NCI-H1436 treated with DMSO at 0.1 percent for 48 hours (cell line): ENCODE measurements around the gene HOXB8.

Experiments
- DNase-seq: peaks from one replicate; lab custom pipeline; 2025; lab: John Stamatoyannopoulos, UW

HOXB8 gene

DNA sequence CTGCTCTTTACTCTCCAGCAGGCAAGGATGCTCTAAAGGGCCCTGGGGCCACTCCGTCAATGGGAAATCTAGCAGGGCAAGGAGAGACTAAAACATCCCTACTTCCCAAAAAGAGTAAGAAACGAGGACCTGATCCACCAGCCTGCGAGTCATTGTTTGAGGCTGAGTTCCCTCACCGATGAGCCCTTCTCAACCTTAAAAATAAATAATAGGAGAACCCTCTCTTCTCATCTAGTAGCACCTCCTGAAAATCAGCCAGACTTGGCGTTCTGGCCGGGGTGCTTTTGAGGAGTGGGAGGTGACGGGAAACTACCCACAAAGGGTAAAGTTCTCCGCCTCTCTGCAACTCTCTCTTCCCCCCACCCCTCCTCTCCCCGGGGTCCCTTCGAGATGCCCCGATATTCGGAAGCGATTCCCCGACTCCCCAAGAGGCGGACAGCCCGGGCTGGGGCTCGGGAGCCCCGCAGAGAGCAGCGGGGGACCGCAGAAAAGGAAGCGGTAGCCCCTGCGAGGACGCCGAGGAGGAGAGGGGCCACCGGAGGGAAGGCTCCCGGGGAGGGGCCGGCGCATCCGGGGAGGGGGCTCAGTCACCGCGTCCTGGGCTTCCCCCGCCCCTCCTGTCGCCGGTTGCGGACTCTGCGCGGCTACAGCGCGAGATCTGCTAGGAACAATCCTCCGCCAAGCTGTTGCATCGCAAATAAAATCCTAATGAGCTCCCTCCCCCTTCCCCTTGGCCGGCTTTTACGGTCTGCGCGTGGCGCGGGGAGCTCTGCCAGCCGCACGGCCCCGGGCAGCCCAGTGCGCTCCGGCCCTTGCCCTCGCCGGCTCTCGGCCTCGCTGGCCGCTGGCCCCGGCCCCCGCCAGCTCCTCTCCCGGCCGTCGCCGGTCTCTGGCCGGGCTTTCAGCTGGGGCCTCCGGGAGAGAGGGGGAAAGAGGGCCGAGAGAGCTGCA is 9.7 kb upstream of the HOXB8 start:
- no peak for DNase-seq

DNA sequence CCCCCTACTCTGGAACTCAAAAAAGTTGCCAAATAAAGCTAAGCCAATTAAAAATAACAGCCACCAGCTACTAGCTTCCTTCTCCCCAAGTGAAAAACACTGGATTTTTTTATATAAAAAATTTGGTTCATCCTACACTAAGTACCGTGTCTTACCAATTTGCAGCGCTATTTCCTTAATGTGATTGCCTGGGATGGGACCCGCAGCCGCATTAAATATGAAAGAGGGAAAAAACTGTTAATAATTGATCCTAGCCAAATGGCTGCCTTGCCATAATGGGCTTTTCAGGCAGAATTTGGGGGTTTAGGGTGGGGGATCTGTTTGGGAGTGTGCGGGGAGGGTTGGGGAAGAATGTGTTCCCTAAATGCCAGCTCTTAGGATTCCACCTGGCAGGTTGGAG is 9.0 kb upstream of the HOXB8 start:
- DNase-seq = no peak

DNA sequence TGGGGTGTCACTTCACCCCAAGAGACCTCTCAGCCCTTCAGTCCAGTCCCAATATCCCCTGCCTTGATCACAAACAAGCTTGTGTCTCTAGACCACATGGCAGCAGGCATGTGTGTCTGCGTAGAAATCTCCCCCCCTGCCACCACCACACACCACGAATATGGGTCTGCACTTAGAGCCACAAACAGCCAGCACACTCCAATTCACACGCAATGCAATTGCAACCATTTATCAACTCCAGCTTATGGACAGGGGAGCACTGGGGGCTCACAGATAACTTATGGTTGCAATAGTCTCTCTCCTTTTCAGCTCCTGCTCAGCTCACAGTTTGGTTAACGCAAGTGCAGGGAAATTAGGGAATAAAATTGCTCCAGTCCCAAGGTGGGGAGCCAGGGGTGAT is 8.5 kb upstream of the HOXB8 start:
- DNase-seq = no peak

DNA sequence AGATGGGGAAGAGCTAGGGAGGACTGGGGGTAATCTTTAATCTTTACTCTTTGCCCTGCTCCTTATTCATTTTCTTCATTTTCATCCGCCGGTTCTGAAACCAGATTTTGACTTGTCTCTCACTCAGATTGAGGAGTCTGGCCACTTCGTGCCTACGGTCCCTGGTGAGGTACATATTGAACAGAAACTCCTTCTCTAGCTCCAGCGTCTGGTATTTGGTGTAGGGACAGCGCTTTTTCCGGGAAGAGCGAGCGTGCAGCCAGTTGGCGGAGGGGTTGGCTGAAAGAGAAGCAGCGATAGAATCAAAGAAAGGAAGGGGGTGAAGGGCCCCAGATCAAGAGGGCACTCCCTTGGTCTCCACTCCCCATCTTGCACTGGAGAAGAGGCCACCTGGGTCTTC is 7.8 kb upstream of the HOXB8 start:
- no peak for DNase-seq

DNA sequence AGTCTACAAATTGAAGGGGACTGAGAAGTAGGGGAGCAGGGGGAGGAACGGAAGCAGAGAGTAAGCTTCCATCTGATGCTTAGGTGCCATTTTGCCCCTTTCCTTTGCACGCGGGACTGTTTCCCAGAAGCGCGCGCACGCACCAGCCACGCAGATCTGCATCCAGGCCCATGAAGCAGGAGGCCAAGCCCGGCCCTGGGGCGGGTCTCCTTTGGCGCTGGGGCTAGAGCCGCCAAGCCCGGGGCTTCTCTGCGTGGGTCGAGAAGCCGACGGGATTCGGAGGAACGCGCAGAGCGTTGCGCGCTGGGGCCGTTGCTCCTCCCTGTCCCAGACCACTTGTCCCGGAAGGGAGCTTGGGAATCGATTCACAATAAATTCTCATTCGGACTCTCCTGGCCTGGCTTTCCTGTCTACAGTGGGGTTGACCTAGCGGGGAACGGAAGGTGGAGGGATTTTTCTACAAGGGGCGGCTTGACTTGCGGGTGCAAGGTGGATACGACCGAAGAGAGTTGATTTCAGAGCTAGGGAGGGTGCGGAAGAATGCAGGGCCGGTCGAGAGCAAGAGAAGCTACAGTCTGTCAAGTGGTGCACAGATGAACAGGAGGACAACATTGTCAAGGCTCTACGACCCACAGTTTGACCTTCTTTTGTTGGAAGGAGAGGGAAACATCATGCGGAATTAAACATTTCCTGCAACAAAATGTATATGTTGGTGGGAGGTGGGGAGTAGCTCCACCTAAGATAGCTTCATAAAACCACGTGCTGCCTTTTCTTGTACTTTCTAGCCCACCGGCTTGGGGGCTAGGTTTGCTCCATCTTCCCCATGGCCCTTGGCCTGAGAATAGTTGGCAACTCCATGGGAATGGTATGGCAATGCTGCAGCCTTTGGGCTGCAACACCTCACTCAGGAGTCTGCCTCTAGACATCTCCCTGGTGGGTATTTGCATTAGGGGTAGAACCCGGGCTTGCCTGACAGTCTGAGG is 6.6 kb upstream of the HOXB8 start:
- no peak for DNase-seq

DNA sequence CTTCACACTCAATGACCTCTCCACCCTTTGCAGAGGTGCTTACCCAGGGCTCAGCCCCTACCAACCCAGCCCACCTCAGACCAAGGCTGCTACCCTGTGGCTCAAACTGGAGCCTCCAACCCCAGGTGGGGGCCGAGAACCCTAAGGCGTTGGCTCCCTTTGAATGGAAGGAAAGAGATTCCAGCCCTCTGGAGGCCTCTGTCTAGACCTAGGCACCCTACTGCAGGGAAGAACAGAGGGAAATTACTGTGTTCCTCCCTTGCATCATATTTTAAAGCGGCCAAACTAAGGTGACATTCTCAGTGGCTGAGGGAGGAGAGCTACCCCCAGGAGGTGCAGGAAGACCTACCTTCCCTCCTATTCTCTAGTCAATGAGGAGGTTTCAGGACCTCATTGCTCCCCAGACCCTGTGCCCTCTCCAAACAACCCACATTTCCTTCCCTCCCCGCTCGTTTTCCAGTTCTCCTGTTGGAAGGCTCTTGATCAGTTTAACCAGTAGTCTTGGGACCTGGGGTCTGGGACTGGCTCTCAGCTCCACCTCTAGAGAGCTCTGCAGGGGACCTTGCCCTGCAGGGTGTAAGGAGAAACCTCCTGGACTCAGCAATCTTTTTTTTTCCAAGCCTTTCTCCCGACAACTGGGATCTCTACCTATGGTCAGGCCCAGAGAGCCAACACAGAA is 5.5 kb upstream of the HOXB8 start:
- DNase-seq = no peak

DNA sequence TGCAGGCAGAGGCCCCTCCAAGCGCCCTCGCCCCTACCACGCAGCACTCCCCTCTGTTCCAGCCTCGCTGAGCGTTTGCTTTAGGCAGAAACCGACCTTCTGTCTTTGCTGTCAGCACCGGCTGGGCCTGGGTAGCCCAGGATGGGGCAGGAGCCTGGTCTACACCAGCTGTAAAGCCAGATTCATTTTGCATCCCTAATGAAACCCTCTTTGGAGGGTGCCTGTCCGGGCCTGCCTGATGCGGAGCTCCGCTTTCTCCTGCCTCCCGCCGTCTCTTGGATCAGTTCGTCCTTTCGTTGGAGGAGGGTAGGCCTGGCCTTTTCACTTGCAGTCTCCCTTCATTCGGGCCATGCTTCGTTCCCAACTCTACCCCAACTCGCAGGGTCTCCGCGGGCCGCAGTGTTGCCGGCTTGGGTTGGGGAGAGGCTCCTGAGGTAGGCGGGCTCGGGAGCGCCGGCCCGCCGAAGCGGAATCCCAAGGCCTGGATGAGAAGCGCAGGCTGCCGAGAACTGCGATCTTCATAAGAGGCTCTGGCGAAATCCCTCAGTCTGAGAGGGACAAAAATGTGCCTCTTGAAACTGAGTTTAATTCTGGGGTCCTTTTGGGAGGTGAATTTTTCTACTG is 4.8 kb upstream of the HOXB8 start:
- no peak for DNase-seq

DNA sequence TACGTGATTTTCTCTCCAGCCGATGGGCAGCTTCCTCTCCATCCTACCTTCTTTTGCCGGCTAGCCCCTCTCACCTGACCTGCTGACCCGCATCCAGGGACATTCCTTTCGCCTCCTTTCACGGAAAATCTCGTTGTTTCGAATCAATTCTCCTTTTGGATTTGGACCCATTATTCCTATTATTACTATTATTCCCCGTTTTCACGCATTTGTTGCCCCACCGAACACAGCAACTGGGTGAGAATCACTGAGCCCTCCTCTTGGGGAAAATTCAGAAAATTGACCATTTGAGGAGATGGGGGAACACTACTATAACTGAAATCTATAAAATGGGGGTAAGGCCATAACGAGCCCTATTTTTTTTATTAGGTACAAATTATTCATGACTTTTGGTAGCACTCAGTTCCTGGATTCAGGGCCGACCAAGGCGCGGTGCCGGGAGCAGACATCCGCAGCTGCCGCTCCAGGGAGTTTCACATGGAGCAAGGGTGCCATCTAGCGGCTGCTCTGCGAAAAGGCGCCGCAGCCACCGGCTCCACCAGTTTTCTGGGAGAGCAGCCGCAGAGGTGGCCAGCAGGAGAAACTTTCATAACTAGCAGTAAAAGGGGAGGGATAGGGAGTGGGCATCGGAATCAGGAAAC is 3.3 kb upstream of the HOXB8 start:
- no peak for DNase-seq

DNA sequence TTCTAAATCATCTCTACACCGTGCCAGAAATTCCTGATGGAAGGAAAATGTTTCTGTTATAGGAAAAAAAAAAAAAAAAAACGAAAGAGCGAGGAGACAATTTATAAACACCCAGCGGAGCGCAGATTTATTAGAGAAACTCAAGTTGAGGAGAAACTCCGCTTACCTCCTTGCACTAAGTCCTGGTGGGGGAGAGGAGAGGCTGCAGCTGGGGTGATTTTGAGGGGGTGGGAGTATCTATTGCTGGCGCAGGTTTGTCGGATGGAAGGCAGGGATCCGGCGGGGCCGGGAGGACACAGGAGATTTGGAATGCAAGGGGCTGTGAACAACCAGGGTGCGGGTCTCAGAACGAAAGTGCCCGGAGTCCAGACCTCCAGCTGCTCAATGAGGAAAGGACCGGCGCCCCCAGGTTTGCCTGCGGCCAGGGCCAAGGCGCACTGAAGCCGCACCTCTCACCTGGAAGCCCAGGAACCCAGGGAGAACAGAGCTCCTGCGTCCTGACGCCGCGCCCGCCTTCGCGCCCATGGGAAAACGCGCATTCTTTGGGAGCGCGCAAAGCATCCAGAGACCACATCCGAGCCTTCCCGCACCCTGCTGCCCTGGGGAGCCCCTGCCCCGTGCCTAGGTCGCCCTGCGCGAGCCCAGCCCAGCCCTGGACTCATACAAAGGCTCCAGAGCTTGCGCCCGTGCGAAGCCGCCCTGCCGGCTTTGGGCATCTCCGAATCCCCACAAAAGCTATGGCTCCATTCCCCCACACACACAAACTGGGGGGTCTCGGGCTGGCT is 2.6 kb upstream of the HOXB8 start:
- DNase-seq = no peak

DNA sequence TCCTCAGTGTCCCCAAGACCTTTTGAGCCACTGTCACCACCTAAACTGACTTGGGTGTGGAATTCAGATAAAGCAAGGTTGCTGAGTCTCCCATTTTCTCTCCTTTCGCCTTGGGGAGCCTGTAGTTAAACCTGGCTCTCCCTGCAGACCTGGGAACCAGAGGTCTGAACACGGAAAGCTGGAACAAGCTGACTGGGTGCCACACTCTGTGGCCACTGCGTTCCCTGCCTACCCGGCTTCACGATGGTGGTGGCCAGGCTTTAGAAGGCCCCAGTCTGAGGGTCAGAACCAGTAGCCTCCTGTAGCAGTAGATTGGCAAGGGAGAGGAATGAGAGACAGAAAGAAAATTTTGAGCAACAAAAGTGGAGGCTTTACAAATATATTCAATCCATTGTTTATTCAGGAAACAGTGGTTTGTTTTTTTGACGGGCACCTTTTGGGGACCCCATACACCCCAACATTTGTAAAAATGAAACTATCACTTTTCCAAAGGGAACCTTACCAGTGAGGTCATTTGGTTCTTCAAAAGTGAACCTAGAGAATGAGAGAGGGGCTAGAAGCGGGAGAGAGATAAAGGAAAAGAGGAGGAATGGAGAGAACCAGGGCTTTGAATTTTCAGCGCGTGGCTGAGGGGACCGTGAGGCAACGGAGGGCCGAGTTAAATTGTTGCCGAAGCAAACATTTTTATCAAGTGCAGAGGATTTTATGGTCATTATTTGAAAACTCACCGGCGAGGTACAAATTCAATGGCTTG is 1.8 kb upstream of the HOXB8 start:
- no peak for DNase-seq

DNA sequence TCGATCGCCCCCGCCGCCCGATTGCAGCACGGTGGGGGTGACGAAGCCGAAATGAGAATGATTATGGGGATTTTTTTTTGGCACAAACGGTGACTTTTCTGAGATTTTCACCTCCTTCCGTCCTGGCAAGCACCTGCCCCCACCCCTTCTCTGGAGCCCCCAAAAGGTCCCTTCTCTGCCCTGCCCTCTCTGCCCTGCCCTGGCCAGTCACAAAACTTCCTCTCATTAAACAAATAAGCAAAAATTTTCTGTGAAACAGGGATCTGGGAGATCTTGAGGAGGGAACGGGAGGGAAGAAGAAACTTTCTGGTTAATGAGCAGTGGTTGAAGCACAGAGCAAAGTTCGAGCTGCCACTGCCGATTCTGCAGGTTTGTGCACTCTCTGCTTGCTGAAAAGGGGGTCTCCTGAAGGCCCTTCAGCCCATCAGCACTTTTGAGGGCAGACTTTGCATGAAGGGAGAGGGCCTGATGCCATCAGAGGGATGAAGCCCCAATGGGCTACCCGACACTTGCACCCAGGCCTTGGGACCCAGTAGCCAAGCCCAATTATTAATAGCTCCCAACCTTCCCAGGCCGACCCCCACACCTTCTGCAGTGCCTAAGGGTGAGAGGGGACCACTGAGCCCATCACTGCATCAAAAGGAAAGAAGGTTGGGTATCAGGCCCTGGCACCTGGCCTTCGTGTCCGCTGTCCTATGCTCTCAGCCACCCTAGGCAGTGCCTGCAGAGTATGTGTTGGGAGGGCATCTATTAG is 1.0 kb upstream of the HOXB8 start:
- DNase-seq = no peak

DNA sequence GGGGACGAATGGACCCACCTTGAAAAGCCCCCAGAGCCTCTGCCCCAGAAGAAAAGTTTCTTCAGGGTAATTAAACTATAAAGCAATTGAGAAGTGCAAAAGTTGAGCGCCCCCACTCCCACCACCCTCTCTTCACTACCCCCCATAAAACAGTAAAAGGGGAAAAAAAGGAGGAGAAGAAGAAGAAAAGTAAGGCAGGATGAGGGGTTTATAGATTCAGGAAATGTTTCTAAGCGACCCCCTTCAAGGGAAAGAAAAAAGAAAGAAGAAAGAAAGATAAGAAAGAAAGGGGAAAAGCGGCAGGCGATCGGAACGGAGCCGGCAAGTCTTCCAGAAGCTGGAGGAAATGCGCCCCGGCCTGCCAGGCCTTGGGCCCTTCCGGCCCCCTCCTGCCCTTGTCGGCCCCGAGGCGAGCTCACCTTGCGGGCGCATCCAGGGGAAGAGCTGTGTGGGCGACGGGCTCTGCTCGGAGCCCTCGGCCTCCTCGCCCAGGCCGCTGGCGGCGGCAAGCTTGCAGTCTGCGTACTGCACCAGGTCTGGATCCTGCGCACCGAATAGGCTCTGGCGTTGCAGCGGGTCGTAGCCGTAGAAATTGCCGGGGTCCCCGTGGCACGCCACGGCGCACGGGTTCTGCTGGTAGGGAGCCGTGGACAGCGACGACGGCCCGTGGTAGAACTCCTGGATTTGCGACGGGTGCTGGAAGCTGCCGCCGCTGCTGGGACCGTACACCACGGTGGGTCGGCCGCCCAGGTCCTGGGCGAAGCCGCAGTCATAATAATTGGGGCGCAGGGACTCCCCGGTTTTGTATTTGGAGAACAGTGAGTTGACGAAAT is 1.0 kb downstream of the HOXB8 start:
- no peak for DNase-seq

DNA sequence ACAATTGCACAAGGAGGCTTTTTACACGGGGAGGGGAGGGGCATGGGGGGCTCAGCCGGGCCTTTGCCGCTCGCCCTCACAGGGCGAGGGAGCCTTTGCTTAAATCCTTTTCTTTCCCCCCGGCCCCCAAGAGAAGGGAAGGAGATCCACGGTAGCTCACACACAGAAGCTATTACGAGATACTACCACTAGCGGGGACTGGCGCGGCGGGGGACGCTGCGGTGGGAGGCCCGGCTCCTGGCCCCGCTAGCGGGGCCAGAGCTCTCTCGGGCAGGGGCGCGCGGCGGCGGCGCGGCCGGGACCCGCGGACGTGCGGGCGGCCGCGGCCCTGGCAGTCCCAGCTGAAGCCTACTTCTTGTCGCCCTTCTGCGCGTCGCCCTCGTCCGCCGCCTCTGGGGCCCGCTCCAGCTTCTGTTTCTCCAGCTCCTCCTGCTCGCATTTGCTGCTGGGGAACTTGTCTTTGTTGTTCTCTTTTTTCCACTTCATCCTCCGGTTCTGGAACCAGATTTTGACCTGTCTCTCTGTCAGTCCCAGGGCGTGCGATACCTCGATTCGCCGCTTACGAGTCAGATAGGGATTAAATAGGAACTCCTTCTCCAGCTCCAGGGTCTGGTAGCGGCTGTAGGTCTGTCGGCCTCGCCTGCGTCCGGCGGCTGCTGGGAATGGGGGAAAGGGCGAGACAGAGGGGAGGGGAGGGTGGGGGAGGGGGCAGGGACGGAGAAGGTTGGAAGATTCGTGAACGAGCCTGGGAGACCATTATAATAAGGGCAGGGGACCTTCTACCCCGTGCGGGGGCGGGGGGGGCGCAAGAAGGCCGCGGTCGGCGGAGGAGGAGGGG is 2.0 kb downstream of the HOXB8 start:
- no peak for DNase-seq

DNA sequence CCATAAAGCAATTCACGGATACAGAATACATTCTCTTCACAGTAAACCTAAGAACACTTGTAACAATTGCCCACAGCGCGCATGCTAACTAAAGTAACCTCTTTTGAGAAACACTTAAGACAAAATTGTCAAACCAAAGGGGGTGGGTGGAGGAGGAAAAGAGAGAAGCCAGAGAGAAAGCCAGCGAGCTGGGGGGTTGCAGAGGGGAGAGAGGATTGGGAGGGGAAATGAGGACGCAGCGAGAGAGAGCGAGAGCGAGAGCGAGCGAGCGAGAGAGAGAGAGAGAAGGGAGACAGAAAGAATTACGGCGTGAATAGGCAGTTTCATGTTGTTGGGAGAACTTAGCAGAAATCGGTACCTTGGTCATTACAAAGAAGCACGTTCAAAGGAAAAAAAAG is 2.6 kb downstream of the HOXB8 start:
- no peak for DNase-seq

DNA sequence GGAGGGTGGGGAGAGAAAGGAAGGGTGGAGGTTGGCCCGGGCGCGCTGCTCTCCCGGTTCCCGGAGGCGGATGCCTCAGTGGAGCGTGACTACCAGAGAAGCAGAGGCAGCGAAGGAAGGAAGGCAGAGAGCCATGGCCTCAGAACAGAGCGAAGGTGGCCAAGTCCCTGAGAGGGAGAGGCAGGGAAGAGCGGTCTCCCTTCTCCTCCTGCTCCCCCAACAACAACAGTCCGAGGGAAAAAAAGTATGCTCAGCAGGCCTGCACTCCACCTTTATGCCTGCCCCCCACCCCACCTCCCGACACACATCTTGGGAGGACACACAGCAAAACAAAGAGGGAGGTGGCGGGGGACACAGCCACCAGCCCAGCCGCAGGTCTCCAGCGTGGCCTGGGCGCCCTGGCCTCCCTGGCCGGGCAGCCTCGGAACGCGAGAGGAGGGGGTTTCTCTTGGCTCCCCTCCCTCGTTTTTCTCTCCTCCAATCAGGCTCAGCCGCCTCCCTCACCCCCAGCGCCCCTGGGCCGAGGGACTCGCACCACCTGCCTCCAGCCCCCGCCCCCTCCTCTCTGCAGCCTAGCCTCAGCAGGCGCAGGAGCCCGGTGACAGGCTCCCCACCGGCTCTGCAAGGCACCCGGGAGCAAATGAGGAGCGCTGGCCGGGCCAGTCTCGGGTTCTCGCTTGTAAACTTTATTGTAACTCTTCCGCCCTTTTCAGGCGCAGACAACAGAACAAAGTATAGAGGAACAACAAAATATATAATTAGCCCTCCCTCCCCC is 3.2 kb downstream of the HOXB8 start:
- no peak for DNase-seq

DNA sequence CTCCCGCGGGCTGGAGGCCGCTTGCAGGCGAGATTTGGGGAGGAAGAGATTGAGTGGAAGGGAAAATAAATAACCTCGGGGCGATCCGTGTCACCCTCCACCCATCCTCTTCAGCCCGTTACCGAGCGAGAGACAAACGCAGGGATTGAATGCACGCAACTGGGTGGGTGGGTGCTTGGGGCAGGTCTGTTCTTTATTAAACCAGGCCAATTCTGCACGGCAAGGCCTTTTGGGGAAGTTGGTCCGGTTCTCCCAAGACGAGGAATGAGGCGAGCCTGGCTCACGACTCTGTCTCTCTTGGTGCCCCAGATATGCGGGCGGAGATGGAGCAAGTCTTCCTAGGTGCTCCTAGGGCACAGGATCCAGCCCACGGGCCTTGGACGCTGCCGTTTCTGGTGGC is 3.9 kb downstream of the HOXB8 start:
- DNase-seq = no peak
